Central memory CD8-positive, alpha-beta T cell (primary cell): Measurements from ENCODE around the gene ANO8.
A peak's percentile ranks its signal among the peaks of the same experiment; 100 is the strongest.

Experiments used
- ATAC-seq: fragments of 150-1000 bp; cut with Tn5 transposase; replicated peaks from 2 replicates; pipeline ENCODE4 v1.10.0; 2022; ENCODE audit warnings: mild to moderate bottlenecking, moderate FRiP score, moderate number of reproducible peaks; ENCODE audit not compliant: poor library complexity, severe bottlenecking; ENCODE audit errors: extremely low read depth
- DNase-seq, 2 donors: peaks; one replicate each; pipeline ENCODE4 v3.0.0; 2021; ENCODE audit warnings: low spot score in 2 of 2
- H3K27ac Mint-ChIP-seq: one replicate; pipeline ENCODE4 v1.8.0; 2022; ENCODE audit warnings: low read depth, mild to moderate bottlenecking, moderate library complexity, mixed read lengths
- H3K27me3 Mint-ChIP-seq: one replicate; pipeline ENCODE4 v1.8.0; 2022; ENCODE audit warnings: mixed read lengths
- H3K36me3 Mint-ChIP-seq: one replicate; pipeline ENCODE4 v1.8.0; 2022; ENCODE audit warnings: mild to moderate bottlenecking, moderate library complexity, mixed read lengths; ENCODE audit not compliant: insufficient read depth
- H3K4me1 Mint-ChIP-seq: one replicate; pipeline ENCODE4 v1.8.0; 2022; ENCODE audit warnings: mixed read lengths
- H3K4me3 Mint-ChIP-seq: one replicate; pipeline ENCODE4 v1.8.0; 2022; ENCODE audit warnings: mild to moderate bottlenecking, moderate library complexity, mixed read lengths
- H3K9me3 Mint-ChIP-seq: one replicate; pipeline ENCODE4 v1.8.0; 2022; ENCODE audit warnings: mixed read lengths

The ANO8 gene

DNA sequence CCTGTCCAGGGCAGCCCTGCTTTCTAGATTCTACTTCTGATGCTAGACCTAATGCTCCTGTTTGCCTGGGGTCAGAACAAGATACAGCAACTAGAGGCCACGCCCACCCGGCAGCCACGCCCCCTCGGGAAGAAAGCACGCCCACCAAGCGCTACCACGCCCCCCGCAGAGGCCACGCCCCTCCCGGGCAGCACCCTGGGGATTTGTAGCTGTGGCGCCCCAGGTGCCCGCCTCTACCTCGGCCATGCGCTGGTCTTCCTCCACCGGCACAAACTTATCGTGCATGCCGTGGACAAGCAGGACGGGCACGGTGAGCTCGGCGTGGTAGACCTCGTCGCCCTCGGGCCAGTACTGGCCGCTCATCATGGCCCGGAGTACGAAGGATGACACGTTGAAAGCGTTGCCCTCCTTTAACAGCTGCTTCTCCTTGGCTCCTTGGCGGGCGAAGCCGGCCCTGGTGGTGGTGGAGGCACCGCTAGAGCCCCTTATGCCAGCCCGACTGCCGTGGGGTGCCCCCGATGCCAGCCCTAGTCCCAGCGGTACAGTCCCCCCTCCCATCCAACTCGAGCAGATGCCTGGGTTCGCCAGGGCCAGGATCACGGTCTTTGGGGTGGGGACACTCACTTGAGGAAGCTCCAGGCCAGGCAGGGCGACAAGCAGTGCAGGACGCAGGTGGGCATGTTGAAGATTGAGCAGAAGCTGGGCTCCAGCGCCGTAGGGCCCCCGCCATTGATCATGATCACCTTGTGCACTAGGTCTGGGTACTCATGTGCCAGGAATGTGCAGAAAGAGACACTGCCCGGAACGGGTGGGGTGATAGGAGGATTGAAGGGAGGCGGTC lies 40.4 kb downstream of the ANO8 start:
- Mint-ChIP-seq H3K36me3 (peaks cover 2% of the 10 kb centered on the region), H3K4me3 (no peak overlapping the region), H3K27me3 (no peaks in the 10 kb centered on the region), H3K9me3 (no peaks in the 10 kb centered on the region), H3K4me1 (no peaks in the 10 kb centered on the region), H3K27ac (no peak overlapping the region)
- ATAC-seq (no peak), DNase-seq (peak; percentile 21 to 32)

DNA sequence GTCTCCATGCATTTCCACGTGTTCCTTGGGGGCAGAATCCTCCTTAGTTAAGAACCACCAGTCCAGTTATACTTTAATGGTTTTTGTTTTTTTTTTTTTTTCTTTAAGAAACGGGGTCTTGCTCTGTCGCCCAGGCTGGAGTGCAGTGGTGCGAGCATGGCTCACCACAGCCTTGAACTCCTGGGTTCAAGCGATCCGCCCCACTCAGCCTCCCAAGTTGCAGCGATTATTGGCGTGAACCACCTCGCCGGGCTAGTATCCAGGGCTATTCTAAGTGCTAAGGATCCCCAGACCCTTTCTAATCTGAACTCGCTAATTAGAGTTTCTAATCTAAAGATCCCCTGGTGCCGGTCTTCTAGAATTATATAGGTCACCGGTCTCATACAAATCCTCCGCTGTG lies 41.0 kb downstream of the ANO8 start:
- Mint-ChIP-seq H3K27ac (no peak overlapping the region), H3K4me3 (no peak overlapping the region), H3K27me3 (no peaks in the 10 kb centered on the region), H3K4me1 (no peaks in the 10 kb centered on the region), H3K9me3 (no peaks in the 10 kb centered on the region), H3K36me3 (peaks cover 2% of the 10 kb centered on the region)
- ATAC-seq: no peak
- DNase-seq: no peak

DNA sequence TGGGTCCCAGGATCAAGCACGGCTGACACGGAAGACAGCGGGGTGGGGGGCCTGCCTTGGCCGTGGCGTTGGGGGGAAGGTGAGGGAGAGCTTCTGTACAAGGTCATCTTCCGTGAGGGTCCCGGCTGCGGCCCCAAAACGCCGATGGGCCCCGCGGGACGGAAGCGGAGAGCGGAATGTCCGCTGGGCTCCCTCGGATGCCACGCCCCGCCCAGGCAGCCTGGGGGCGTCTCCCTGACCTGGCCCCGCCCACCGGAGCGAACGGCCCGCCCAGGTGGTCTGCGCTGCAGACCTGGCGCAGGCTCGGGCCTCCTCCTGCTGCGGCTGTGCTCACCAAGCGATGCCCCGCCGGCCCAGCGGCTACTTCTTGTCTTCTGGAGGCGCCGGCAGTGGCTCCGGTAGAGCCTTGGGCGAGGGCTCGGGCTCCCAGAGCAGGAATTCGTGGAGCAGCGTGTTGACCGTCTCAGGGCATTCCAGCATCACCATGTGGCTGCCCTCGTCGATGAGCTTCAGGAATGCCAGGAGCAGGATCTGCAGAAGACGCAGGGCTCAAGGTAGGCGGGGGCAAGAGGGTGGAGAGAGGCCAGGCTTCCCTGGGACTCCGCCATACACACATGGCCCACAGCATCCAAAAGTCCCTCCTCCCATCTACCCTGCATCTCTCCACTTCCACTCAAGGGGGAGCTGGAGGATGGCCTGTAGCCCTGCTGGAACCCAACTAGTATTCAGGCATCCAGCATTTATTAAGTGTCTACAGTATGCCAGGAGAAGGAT lies 42.2 kb downstream of the ANO8 start:
- Mint-ChIP-seq H3K27ac (no peak overlapping the region), H3K27me3 (no peaks in the 10 kb centered on the region), H3K36me3 (peaks cover 2% of the 10 kb centered on the region), H3K4me1 (no peaks in the 10 kb centered on the region), H3K9me3 (no peaks in the 10 kb centered on the region), H3K4me3 (peak overlapping the region; percentile 84)
- DNase-seq: peak; percentile 65 to 75
- ATAC-seq: peak; percentile 96

DNA sequence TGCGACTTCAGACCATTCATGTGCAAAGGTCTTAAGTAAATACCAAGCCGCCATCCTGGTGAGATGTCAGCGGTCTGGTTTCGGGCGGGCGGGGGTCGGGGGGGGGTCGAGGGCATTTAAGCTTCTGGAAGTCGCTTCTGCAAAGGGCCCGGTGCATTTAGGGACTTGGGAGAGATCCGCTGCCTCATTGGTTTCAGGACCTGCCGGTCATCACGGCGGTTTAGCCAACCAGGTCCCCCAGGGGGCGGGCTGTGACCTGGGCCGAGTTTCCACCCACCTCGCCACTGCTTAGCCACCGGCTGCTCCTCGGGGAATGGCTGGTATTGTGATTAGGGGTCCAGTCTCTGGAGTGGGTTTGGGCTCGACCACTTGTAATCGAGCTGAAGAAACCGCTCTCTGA lies 45.2 kb downstream of the ANO8 start:
- H3K27me3 Mint-ChIP-seq: no peaks in the 10 kb centered on the region
- no peaks in the 10 kb centered on the region for H3K4me1 Mint-ChIP-seq
- H3K27ac Mint-ChIP-seq: no peak overlapping the region
- ATAC-seq: no peak
- no peaks in the 10 kb centered on the region for H3K36me3 Mint-ChIP-seq
- H3K9me3 Mint-ChIP-seq: no peaks in the 10 kb centered on the region
- no peak overlapping the region for H3K4me3 Mint-ChIP-seq
- DNase-seq: no peak

DNA sequence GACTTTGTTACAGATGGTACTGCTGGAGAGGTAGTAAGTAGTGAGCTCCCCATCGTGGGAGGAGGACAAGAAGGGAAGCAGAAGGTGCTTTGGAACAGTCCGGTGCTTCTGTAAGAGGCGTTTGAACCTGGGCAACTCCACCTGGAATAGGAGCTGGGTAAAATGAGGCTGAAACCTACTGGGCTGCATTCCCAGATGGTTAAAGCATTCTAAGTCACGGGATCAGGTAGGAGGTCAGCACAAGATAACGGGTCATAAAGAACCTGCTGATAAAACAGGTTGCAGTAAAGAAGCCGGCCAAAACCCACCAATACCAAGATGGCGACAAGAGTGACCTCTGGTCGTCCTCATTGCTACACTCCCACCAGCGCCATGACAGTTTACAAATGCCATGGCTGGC lies 47.9 kb downstream of the ANO8 start:
- no peaks in the 10 kb centered on the region for H3K27me3 Mint-ChIP-seq
- no peaks in the 10 kb centered on the region for H3K36me3 Mint-ChIP-seq
- no peaks in the 10 kb centered on the region for H3K9me3 Mint-ChIP-seq
- H3K4me1 Mint-ChIP-seq: peaks cover 13% of the 10 kb centered on the region
- no peak for ATAC-seq
- H3K4me3 Mint-ChIP-seq: no peak overlapping the region
- no peak for DNase-seq
- no peak overlapping the region for H3K27ac Mint-ChIP-seq

DNA sequence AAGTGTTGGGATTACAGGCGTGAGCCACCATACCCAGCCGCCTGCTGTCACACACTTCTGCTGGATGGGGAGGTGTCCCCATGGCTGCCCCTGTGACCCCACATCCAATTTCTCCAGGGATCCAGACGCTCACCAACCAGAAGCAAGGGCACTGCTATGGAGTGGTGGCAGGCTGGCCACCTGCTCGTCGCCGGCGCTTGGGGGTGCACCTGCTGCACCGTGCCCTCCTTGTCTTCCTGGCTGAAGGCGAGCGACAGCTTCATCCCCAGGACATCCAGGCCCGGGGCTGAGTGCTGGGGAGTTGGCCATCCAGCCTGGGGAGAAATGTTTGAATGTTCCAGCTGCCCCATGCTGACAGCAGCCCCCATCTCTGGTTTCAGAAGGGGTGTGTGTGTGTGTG lies 48.4 kb downstream of the ANO8 start:
- peaks cover 13% of the 10 kb centered on the region for H3K4me1 Mint-ChIP-seq
- no peak for ATAC-seq
- H3K36me3 Mint-ChIP-seq: no peaks in the 10 kb centered on the region

DNA sequence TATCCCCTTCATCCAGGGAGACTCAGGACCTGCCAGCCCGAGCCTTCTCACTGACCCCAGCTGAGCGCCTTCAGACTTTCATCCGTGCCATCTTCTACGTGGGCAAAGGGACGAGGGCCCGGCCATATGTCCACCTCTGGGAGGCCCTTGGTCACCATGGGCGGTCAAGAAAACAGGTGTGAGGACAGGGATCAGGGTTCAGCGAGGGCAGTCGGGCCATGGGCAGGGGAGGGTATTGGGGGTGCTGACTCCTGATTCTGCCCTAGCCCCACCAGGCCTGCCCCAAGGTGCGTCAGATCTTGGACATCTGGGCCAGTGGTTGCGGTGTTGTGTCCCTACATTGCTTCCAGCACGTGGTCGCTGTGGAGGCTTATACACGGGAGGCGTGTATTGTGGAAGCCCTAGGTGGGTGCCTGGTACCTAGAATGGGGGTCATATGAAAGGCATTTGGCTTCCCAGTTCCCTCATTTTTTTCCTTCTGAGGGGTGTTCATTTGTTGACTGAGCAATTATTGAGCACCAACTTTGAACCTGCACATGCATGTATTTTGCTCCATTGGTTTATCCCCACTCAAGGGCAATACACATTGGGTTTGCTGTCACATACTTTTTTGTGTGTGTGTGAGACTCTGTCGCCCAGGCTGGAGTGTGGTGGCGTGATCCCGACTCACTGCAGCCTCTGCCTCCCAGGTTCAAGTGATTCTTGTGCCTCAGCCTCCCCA lies 49.1 kb downstream of the ANO8 start:
- peaks cover 13% of the 10 kb centered on the region for H3K4me1 Mint-ChIP-seq
- no peak for DNase-seq

More for the DNA sequence above, 48.4 kb downstream of the ANO8 start:
- Mint-ChIP-seq H3K27ac (no peak overlapping the region), H3K27me3 (no peaks in the 10 kb centered on the region), H3K9me3 (no peaks in the 10 kb centered on the region), H3K4me3 (no peak overlapping the region)
- no peak for DNase-seq

DNA sequence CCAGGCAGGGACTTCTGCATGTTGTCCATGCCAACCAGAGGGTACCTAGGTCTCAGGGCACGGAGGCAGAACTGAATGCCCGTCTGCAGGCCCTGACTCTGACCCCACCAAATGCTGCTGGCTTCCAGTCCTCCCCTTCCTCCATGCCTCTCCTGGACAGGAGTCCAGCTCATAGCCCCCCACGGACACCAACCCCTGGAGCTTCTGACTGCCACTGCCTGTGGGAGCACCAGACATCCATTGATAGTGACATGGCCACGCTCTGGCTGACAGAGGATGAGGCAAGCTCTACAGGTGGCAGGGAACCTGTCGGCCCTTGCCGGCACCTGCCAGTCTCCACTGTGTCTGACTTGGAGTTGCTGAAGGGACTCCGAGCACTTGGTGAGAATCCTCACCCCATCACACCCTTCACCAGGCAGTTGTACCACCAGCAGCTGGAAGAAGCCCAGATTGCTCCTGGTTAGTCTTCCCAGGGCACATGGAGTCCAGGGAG lies 51.1 kb downstream of the ANO8 start:
- peaks cover 13% of the 10 kb centered on the region for H3K4me1 Mint-ChIP-seq
- H3K36me3 Mint-ChIP-seq: peaks cover 4% of the 10 kb centered on the region
- H3K27ac Mint-ChIP-seq: no peak overlapping the region
- peak overlapping the region; percentile 18 for H3K4me3 Mint-ChIP-seq
- no peaks in the 10 kb centered on the region for H3K27me3 Mint-ChIP-seq
- DNase-seq (no peak), ATAC-seq (no peak)
- H3K9me3 Mint-ChIP-seq: no peaks in the 10 kb centered on the region

More for the DNA sequence above, 49.1 kb downstream of the ANO8 start:
- no peak for ATAC-seq
- no peak overlapping the region for H3K4me3 Mint-ChIP-seq
- no peak overlapping the region for H3K27ac Mint-ChIP-seq
- no peaks in the 10 kb centered on the region for H3K9me3 Mint-ChIP-seq
- H3K36me3 Mint-ChIP-seq: no peaks in the 10 kb centered on the region
- no peaks in the 10 kb centered on the region for H3K27me3 Mint-ChIP-seq

DNA sequence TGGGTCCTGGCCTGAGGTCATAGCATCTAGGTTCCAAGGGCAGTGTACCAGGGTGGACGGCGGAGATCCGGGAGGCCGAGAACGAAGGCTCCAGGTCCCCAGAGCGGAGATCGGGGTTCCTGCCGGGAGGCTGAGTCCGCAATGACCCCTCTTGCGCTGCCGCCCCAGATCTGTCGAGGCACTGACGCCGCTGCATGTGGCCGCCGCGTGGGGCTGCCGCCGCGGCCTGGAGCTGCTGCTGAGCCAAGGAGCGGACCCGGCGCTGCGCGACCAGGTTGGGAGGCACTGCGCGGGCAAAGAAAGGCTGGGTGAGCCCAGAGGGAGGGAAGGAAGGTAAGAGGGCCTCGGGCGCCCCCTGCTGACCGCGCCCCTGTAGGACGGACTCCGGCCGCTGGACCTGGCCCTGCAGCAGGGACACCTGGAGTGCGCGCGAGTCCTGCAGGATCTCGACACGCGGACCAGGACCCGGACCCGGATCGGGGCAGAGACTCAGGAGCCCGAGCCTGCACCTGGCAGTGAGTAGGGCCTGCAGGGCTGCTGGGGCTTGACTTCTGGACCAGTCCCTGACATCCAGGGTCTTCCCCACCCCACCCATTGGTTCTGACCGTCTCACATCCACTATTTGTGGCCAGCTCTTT lies 52.0 kb downstream of the ANO8 start:
- H3K4me3 Mint-ChIP-seq: peak overlapping the region; percentile 77
- ATAC-seq (peak; percentile 86), DNase-seq (peak; percentile 58 to 67)
- H3K36me3 Mint-ChIP-seq: peaks cover 6% of the 10 kb centered on the region
- H3K27me3 Mint-ChIP-seq: no peaks in the 10 kb centered on the region
- no peak overlapping the region for H3K27ac Mint-ChIP-seq
- H3K4me1 Mint-ChIP-seq: peaks cover 13% of the 10 kb centered on the region
- no peaks in the 10 kb centered on the region for H3K9me3 Mint-ChIP-seq

DNA sequence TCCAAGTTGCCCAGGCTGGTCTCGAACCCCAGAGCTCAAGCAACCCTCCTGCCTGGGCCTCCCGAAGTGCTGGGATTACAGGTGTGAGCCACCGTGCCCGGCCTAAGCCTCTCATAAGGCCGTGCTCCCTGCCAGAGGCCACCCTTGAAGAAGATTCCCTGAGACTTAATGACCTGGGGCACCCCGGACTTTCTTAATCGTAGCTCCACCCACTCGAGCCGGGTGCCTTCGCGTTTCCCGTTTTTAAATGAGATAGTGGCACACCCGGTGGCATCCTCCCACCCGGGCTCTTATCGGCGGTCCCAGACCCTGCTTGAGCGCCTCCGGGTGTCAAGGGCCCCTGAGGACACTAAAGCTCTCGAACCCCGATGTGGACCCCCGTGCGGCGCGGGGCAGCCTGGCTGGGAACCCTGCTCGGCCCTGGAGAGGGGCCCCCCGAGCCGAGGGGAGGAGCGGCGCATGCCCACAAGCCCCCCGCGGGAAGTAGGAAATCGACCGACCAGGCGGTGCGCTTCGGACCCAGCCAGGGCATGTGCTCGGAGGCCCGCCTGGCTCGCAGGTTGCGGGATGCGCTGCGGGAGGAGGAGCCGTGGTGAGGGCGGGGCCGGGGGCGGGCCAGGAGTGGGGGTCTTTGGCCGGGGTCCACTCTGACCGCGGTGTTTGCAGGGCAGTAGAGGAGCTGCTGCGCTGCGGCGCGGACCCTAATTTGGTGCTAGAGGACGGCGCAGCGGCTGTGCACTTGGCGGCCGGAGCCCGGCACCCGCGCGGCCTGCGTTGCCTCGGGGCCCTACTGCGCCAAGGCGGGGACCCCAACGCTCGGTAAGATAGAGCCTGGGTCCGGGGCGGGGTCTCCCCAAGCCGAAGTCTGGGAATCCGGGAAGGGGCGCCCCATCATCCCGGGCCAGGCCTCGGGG lies 53.0 kb downstream of the ANO8 start, which contains the start of gene ANKLE1:
Gene ANKLE1, plus strand, starts transcription at position 511 of the 914 bp plus-strand sequence. Its CDS starts 20 bp downstream, at position 531.
- DNase-seq: no peak
- Mint-ChIP-seq H3K36me3 (peaks cover 13% of the 10 kb centered on the region), H3K4me3 (peak within 1 kb of the TSS; percentile 77), H3K9me3 (no peaks in the 10 kb centered on the region), H3K27ac (no peak within 1 kb of the TSS), H3K27me3 (no peaks in the 10 kb centered on the region), H3K4me1 (peaks cover 13% of the 10 kb centered on the region)
- ATAC-seq: peak; percentile 26

DNA sequence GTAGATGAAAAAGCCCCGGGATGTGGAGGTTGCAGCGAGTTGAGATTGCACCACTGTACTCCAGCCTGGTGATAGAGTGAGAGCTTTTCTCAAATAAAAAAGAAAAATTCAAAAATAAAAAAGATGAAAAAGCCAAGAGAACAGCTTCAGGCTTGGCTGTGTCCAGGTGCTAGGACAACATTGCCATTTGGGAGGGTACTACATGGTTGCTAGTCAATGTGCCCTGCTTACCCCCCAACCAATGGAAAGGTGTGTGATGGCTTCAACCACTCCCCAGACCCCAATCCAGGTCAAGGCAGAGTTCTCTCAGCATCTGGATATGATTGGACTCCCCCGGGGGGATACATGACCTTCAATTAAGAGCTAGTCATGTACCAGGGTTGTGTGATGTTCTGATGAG lies 55.2 kb downstream of the ANO8 start:
- DNase-seq (no peak), ATAC-seq (no peak)
- Mint-ChIP-seq H3K27me3 (no peaks in the 10 kb centered on the region), H3K27ac (no peak overlapping the region), H3K4me1 (peaks cover 13% of the 10 kb centered on the region), H3K4me3 (no peak overlapping the region), H3K36me3 (peaks cover 21% of the 10 kb centered on the region), H3K9me3 (no peaks in the 10 kb centered on the region)
